ENCODE data around the gene SLC6A1. TPM values are rescaled to one million over a fixed set of nuclear protein-coding genes. Genes with fewer than 3 reads are reported as not detected.

Gene SLC6A1
- total RNA-seq, 1 experiment from 2014 or later = not detected

GRCh38 chr3:10993729-10994065 is 1.1 kb downstream of the SLC6A1 start:
- Mint-ChIP-seq H3K4me1 (ENCODE audit: low read depth, unreplicated experiment) (no peaks in the 10 kb centered on the region), H3K36me3 (ENCODE audit: insufficient read depth, unreplicated experiment) (no peaks in the 10 kb centered on the region), H3K27me3 (ENCODE audit: insufficient read depth, unreplicated experiment) (peaks cover 29% of the 10 kb centered on the region), H3K9me3 (ENCODE audit: unreplicated experiment) (no peaks in the 10 kb centered on the region), H3K27ac (ENCODE audit: unreplicated experiment) (no peak overlapping the region), H3K4me3 (ENCODE audit: unreplicated experiment) (no peak overlapping the region)
- CTCF ChIA-PET = no interaction called here
- Histone ChIP-seq H3K27me3 (replicated peaks; ENCODE audit: control insufficient read depth, insufficient read depth, low read length) (no peaks in the 10 kb centered on the region; the same call in none of the 2 replicates), H3K4me1 (no peaks in the 10 kb centered on the region), H3K4me3 (ENCODE audit: low read depth, low read length) (no peak overlapping the region), H3K36me3 (ENCODE audit: control insufficient read depth, insufficient read depth, low read length) (no peaks in the 10 kb centered on the region), H3K9me3 (no peaks in the 10 kb centered on the region)
- TF ChIP-seq CTCF (IDR thresholded peaks at IDR 0.05; ENCODE audit: insufficient read depth in 1 of 2, low read depth in 1 of 2, low read length in 1 of 2, severe bottlenecking in 1 of 2, unreplicated experiment in 1 of 2) = no peak
- POLR2A ChIA-PET = no interaction called here
- no peak for DNase-seq
- BruUV-seq (replicated peaks) = no TSS peak
- intact Hi-C loops (cut with micrococcal nuclease; ENCODE audit: unreplicated experiment) = no loop called here

- intact Hi-C loops (cut with micrococcal nuclease; ENCODE audit: unreplicated experiment) = no loop called here
- TF ChIP-seq CTCF (IDR thresholded peaks at IDR 0.05; ENCODE audit: insufficient read depth in 1 of 2, low read depth in 1 of 2, low read length in 1 of 2, severe bottlenecking in 1 of 2, unreplicated experiment in 1 of 2) = no peak
- H3K4me1 ChIP-seq = no peaks in the 10 kb centered on the region
Measured at GRCh38 chr3:10994306-10994705, 1.8 kb downstream of the SLC6A1 start.

DNA sequence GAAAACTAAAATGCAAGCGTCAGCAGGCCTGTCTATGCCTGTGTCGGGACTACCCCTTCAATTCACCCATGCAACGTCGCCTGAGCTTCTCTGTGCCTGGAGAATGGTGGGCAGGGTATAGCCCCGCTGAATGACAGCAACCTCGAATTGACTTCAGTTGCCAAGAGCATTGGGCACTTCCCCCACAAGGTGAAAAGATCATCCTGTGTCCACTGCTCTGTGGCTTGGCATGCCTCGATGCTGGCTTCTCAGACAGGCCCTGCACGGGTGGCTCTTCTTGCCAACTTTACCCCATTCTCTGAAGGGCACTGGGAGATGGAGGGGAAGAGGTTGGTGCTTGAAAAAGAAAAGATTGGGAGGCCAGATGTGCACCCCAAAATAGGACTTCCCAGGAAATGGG is 3.3 kb downstream of the SLC6A1 start:
- peaks cover 26% of the 10 kb centered on the region for H3K27me3 Mint-ChIP-seq (ENCODE audit: insufficient read depth, unreplicated experiment)
- Histone ChIP-seq H3K9me3 (no peaks in the 10 kb centered on the region), H3K36me3 (ENCODE audit: control insufficient read depth, insufficient read depth, low read length) (no peaks in the 10 kb centered on the region), H3K27me3 (replicated peaks; ENCODE audit: control insufficient read depth, insufficient read depth, low read length) (no peaks in the 10 kb centered on the region; the same call in none of the 2 replicates), H3K4me3 (ENCODE audit: low read depth, low read length) (no peak overlapping the region), H3K4me1 (no peaks in the 10 kb centered on the region)
- H3K27ac Mint-ChIP-seq (ENCODE audit: unreplicated experiment) = no peak overlapping the region
- no peaks in the 10 kb centered on the region for H3K4me1 Mint-ChIP-seq (ENCODE audit: low read depth, unreplicated experiment)
- ChIA-PET POLR2A (no interaction called here), CTCF (no interaction called here)
- no peaks in the 10 kb centered on the region for H3K36me3 Mint-ChIP-seq (ENCODE audit: insufficient read depth, unreplicated experiment)
- no peaks in the 10 kb centered on the region for H3K9me3 Mint-ChIP-seq (ENCODE audit: unreplicated experiment)
- no peak overlapping the region for H3K4me3 Mint-ChIP-seq (ENCODE audit: unreplicated experiment)
- intact Hi-C loops (cut with micrococcal nuclease; ENCODE audit: unreplicated experiment) = no loop called here
- no TSS peak for BruUV-seq (replicated peaks)
- no peak for DNase-seq
- TF ChIP-seq CTCF (IDR thresholded peaks at IDR 0.05; ENCODE audit: insufficient read depth in 1 of 2, low read depth in 1 of 2, low read length in 1 of 2, severe bottlenecking in 1 of 2, unreplicated experiment in 1 of 2) = no peak

More at GRCh38 chr3:10994306-10994705, 1.8 kb downstream of the SLC6A1 start:
- H3K27me3 Mint-ChIP-seq (ENCODE audit: insufficient read depth, unreplicated experiment) = peaks cover 27% of the 10 kb centered on the region
- Histone ChIP-seq H3K36me3 (ENCODE audit: control insufficient read depth, insufficient read depth, low read length) (no peaks in the 10 kb centered on the region), H3K27me3 (replicated peaks; ENCODE audit: control insufficient read depth, insufficient read depth, low read length) (no peaks in the 10 kb centered on the region; the same call in none of the 2 replicates), H3K9me3 (no peaks in the 10 kb centered on the region), H3K4me3 (ENCODE audit: low read depth, low read length) (no peak overlapping the region)
- POLR2A ChIA-PET = interaction anchor here (0.6 kb wide), 1 partner anchor 191 kb away, joined by 4 read pairs; no protein-coding TSS in a partner anchor
- H3K36me3 Mint-ChIP-seq (ENCODE audit: insufficient read depth, unreplicated experiment) = no peaks in the 10 kb centered on the region
- H3K27ac Mint-ChIP-seq (ENCODE audit: unreplicated experiment) = no peak overlapping the region
- no peak for DNase-seq
- CTCF ChIA-PET = no interaction called here
- no peak overlapping the region for H3K4me3 Mint-ChIP-seq (ENCODE audit: unreplicated experiment)
- no peaks in the 10 kb centered on the region for H3K4me1 Mint-ChIP-seq (ENCODE audit: low read depth, unreplicated experiment)
- H3K9me3 Mint-ChIP-seq (ENCODE audit: unreplicated experiment) = no peaks in the 10 kb centered on the region
- BruUV-seq (replicated peaks) = no TSS peak
